ENCODE data around the gene MED12L. TPM values are rescaled to one million over a fixed set of nuclear protein-coding genes. Genes with fewer than 3 reads are reported as not detected.
"Not testable (repeated sequence)": the region's sequence is repeated elsewhere in the genome, so short reads cannot be mapped to it uniquely, and the experiment has no call there.

The MED12L gene
- total and polyA plus RNA-seq, 9 donors = 0.15 to 2.4 (median 0.75) TPM

GRCh38 chr3:151166161-151166560, 80.7 kb downstream of the MED12L start:
- no peak overlapping the region for H3K27ac ChIP-seq
- DNase-seq = no peak
- intact Hi-C loops (cut with DNase I) = no loop called here
- no peak overlapping the region for H3K4me3 ChIP-seq
- no peaks in the 10 kb centered on the region for H3K27me3 ChIP-seq
- TF ChIP-seq EP300 (IDR thresholded peaks at IDR 0.05) = no peak
- no peak for TF ChIP-seq CTCF (IDR thresholded peaks at IDR 0.05)
- TF ChIP-seq POLR2A (IDR thresholded peaks at IDR 0.05) = no peak
- H3K9me3 ChIP-seq = no peaks in the 10 kb centered on the region
- 88 to 91% (median 91%) methylated on average over 3 of the region's 3 CpGs for WGBS, 3 donors
- H3K4me1 ChIP-seq (ENCODE audit: insufficient read depth) = no peaks in the 10 kb centered on the region
- H3K36me3 ChIP-seq = no peaks in the 10 kb centered on the region

DNA sequence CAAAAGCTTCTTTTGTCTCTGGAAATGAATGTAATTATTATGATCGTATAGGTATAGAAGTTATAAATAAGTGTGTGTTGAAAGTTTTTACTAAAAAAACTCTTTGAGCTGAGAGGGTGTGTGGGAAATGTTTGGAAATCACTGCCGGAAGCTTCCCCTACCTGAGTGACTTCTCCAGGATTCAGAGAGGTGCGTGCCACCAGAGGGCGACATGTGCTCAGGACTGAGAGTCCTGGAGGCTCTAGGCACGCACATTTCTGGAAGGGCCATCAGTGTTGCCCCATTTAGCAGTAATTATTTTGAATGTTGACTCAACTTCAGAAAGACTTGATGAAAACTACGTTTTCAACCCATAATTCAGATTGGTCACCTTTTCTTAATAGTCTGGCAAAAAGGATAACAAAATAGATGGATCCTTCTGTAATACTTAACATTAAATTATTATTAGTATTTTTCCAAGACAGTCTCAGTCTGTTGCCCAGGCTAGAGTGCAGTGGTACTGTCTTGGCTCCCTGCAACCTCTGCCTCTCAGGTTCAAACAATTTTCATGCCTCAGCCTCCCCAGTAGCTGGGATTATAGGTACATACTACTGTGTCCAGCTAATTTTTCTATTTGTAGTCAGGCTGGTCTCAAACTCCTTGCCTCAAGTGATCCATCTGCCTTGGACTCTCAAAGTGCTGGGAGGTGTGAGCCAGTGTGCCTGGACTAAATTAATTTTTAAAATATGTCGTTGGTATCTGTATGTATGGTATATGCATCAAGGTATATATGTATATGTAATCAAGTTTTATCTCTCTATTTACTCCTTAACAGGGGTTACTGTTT, 83.0 kb downstream of the MED12L start:
- H3K27me3 ChIP-seq = no peaks in the 10 kb centered on the region
- DNase-seq = peak; percentile 33 to 72 (median 58)
- 23 to 29% (median 26%) methylated on average over 7 of the region's 7 CpGs for WGBS, 3 donors
- no peak overlapping the region for H3K4me3 ChIP-seq
- H3K9me3 ChIP-seq = no peaks in the 10 kb centered on the region
- peak in 2 of 3 donors; percentile 14 to 17 for TF ChIP-seq CTCF (IDR thresholded peaks at IDR 0.05)
- TF ChIP-seq EP300 (IDR thresholded peaks at IDR 0.05) = no peak
- TF ChIP-seq POLR2A (IDR thresholded peaks at IDR 0.05) = no peak
- no peak overlapping the region for H3K27ac ChIP-seq
- intact Hi-C loops (cut with DNase I) = no loop called here
- no peaks in the 10 kb centered on the region for H3K36me3 ChIP-seq
- no peaks in the 10 kb centered on the region for H3K4me1 ChIP-seq (ENCODE audit: insufficient read depth)

DNA sequence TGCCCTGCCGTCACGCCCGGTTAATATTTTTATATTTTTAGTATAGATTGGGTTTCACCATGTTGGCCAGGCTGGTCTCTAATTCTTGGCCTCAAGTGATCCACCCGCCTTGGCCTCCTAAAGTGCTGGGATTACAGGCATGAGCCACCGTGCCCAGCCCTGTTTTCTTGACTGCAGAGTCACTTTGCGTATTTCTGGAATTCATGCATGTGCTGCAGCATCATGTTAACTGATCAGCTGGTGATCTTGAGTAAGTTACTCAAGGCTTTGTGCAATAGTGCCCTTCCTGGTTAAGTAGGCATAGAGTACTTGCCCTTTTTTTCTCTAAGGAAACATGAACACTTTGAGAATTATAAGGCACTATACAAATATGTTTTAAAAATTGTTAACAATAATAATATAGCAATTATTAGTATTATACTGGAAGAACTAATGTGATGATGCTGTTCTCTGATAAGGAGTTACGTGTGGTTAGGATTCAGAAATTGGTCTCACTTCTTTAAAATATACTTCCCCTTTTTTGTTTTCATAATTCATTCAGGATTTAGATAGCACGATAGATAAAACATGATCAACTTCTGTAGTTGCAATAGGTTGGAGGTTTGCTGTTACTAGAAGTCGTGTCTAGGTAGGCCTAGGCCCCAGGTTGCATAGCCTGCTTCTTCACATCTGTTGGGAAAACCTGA, 83.9 kb downstream of the MED12L start:
- 94 to 95% (median 95%) methylated on average over 9 of the region's 9 CpGs for WGBS, 3 donors
- no peak for DNase-seq
- no peaks in the 10 kb centered on the region for H3K9me3 ChIP-seq
- no peak overlapping the region for H3K27ac ChIP-seq
- intact Hi-C loops (cut with DNase I) = no loop called here
- H3K27me3 ChIP-seq = no peaks in the 10 kb centered on the region
- H3K4me3 ChIP-seq = no peak overlapping the region
- no peaks in the 10 kb centered on the region for H3K4me1 ChIP-seq (ENCODE audit: insufficient read depth)
- H3K36me3 ChIP-seq = no peaks in the 10 kb centered on the region
- TF ChIP-seq POLR2A (IDR thresholded peaks at IDR 0.05) = no peak
- TF ChIP-seq EP300 (IDR thresholded peaks at IDR 0.05) = no peak
- no peak for TF ChIP-seq CTCF (IDR thresholded peaks at IDR 0.05)

- H3K27ac ChIP-seq; H3K27me3 ChIP-seq; H3K9me3 ChIP-seq; H3K4me3 ChIP-seq; intact Hi-C loops (cut with DNase I); H3K4me1 ChIP-seq (ENCODE audit: insufficient read depth); H3K36me3 ChIP-seq; DNase-seq: not testable (repeated sequence)
- WGBS, 3 donors = 88 to 89% (median 89%) methylated on average over 9 of the region's 9 CpGs
These were observed 84.7 kb downstream of the MED12L start for GRCh38 chr3:151169948-151170679.

Measured in ovary (tissue), 9 donors.